GM20000 (cell line): Measurements from ENCODE around the gene INVS.

Experiments
- DNase-seq: peaks from one replicate; pipeline ENCODE4 v3.0.0; 2012; ENCODE audit warnings: low spot score
- CTCF ChIP-seq: IDR thresholded peaks from 2 replicates; pipeline ENCODE4 v1.5.1; 2012; ENCODE audit warnings: mild to moderate bottlenecking, control low read depth; ENCODE audit errors: extremely low read depth, missing control alignments

The INVS gene

GRCh38 chr9:100340224-100340623 lies 241.2 kb downstream of the INVS start:
- DNase-seq = no peak
- TF ChIP-seq CTCF = no peak

- DNase-seq = no peak
- TF ChIP-seq CTCF = no peak
Observed at GRCh38 chr9:100341889-100342288, 242.8 kb downstream of the INVS start.

GRCh38 chr9:100346836-100347235 lies 247.8 kb downstream of the INVS start:
- DNase-seq = no peak
- no peak for TF ChIP-seq CTCF

DNA sequence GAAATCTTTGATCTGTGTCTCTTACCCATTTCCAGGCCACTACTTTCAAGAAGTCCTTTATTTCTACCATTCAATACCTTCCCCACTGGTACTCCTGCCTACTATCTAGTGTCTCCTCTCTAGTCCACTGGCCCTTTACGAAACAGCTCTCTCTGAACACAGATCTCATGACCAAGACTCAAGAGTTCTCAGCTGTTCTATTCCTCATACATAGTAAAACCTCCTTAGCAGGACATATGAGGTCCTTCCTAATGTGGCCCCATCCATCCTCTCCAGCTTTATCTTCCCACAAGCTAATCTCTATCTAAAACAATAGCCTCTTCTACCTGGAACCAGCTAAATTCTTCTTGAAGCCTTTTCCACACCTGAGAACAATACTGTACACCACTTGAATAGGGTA lies 251.1 kb downstream of the INVS start:
- DNase-seq = no peak
- TF ChIP-seq CTCF = no peak
